Testis (tissue), 3 donors: Measurements from ENCODE around the gene ACSBG1. TPM values are rescaled to one million over a fixed set of nuclear protein-coding genes. Genes with fewer than 3 reads are reported as not detected.

ENCODE experiments used
- DNase-seq: peaks from one replicate; pipeline ENCODE4 v3.0.0-alpha.2; 2019
- H3K27ac ChIP-seq, 2 donors: fragments of 200-600 bp; sonication (generic); one replicate each; pipeline ENCODE4 v1.5.1; 2019
- H3K27me3 ChIP-seq: fragments of 200-600 bp; sonication (generic); one replicate; pipeline ENCODE4 v1.5.1; 2019
- H3K36me3 ChIP-seq: fragments of 200-600 bp; sonication (generic); one replicate; pipeline ENCODE4 v1.5.1; 2017; ENCODE audit warnings: low read depth; ENCODE audit errors: missing control alignments
- H3K4me1 ChIP-seq: fragments of 200-600 bp; sonication (generic); one replicate; pipeline ENCODE4 v1.5.1; 2019
- H3K4me3 ChIP-seq, 2 donors: fragments of 200-600 bp; sonication (generic); one replicate each; pipeline ENCODE4 v1.5.1; 2017 to 2019
- H3K9me3 ChIP-seq: fragments of 200-600 bp; sonication (generic); one replicate; pipeline ENCODE4 v1.5.1; 2017
- POLR2A ChIP-seq: fragments of 450-650 bp; IDR thresholded peaks from one replicate; pipeline ENCODE4 v1.6.1; 2017; ENCODE audit warnings: antibody characterized with exemption, mild to moderate bottlenecking, moderate library complexity
- WGBS, 2 donors: methylation state at CpG; one replicate each; pipeline ENCODE4 v1.1.5; 2018; 5-methylcytosine and 5-hydroxymethylcytosine counted together
- intact Hi-C: fragments of 100-400 bp; cut with DNase I; formaldehyde crosslinking; loops from one replicate; pipeline ENCODE4 v1.15.1; 2023; ENCODE audit warnings: low total_unique reads
- polyA plus RNA-seq: library from polyadenylated mRNA; stranded (reverse); fragments of 350-450 nt; fragmentation: Illumina TruSeq; extraction: RNeasy Lipid Tissue Mini Kit (QIAGEN cat#74804); gene quantifications from one replicate; pipeline ENCODE4 v1.2.3, GENCODE V29; 2014; ENCODE audit warnings: low read depth, low replicate concordance; ENCODE audit not compliant: insufficient read depth
- total RNA-seq, 2 donors: library from RNA; depleted of rRNA; stranded (reverse); fragments of >200 nt; gene quantifications; one replicate each; pipeline ENCODE4 v1.2.3, GENCODE V29; 2016
- TF ChIP-seq, protein P1 (sequence below), 3 experiments: fragments of 450-650 bp in 2 of 3; fragments of 200-600 bp in 1 of 3; sonication (generic) in 1 of 3; IDR thresholded peaks; one replicate each; pipeline ENCODE4 v1.5.1; 2016 to 2019; ENCODE audit warnings: antibody characterized with exemption in 3 of 3, mild to moderate bottlenecking in 2 of 3, moderate library complexity in 1 of 3

ACSBG1 gene
- total and polyA plus RNA-seq, 3 donors from 2014 or later, result 12.2 to 25.2 (median 14.8) TPM

DNA sequence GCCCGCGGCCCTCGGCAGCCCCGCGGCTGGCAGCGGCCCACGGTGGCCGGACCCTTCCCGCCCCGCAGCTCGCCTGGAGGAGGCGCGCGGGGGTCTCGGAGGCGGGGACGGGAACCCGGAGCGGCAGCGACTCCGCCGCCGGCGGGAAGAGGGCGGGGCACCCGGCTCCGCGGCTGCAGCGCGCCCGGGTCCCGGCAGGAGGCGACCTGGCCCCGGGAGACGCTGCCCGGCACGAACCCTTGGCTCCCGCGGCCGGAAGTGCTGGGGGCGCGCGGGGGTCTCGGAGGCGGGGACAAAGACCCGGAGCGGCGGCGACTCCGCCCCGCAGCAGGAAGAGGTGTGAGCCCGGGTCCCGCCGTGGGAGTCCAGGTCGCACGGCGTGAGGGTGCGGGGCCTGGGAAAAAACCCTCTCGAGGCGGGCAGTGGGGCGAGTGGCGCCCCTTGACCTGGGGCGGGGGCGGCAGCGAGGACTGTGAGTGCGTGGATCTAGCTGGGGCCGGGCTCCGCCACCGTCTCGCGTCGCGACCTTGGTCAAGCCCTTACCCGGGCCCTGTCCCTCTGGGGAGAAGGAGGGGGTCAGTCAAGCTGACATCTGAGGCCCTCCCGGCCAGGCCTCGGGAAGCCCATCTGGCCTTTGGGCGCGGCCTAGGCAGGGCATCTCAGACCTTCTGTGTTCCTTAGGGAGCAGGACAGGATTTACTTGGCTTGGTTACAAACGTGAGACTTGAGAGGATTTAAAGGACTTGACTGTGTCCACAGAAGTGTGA lies 102.9 kb downstream of the ACSBG1 start, which contains the start of gene CIB2:
CIB2 (minus strand) TSS at position 151 of the 767 bp plus-strand sequence. CDS start 230 bp downstream, outside the sequence.
- Histone ChIP-seq H3K4me3 (peak within 1 kb of the TSS; percentile 70 to 88), H3K36me3 (no peaks in the 10 kb centered on the region), H3K27me3 (no peaks in the 10 kb centered on the region), H3K9me3 (no peaks in the 10 kb centered on the region), H3K4me1 (peaks cover 10% of the 10 kb centered on the region), H3K27ac (peak within 1 kb of the TSS; percentile 68 to 84)
- peak; percentile 68 for DNase-seq
- no peak for TF ChIP-seq POLR2A
- TF ChIP-seq, protein P1, sequence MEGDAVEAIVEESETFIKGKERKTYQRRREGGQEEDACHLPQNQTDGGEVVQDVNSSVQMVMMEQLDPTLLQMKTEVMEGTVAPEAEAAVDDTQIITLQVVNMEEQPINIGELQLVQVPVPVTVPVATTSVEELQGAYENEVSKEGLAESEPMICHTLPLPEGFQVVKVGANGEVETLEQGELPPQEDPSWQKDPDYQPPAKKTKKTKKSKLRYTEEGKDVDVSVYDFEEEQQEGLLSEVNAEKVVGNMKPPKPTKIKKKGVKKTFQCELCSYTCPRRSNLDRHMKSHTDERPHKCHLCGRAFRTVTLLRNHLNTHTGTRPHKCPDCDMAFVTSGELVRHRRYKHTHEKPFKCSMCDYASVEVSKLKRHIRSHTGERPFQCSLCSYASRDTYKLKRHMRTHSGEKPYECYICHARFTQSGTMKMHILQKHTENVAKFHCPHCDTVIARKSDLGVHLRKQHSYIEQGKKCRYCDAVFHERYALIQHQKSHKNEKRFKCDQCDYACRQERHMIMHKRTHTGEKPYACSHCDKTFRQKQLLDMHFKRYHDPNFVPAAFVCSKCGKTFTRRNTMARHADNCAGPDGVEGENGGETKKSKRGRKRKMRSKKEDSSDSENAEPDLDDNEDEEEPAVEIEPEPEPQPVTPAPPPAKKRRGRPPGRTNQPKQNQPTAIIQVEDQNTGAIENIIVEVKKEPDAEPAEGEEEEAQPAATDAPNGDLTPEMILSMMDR (IDR thresholded peaks at IDR 0.05), result peak; percentile 75 to 81 (median 81)
- 1% methylated on average over 23 to 36 of the region's 79 CpGs for WGBS, 2 donors
- intact Hi-C loops, result no loop called here

DNA sequence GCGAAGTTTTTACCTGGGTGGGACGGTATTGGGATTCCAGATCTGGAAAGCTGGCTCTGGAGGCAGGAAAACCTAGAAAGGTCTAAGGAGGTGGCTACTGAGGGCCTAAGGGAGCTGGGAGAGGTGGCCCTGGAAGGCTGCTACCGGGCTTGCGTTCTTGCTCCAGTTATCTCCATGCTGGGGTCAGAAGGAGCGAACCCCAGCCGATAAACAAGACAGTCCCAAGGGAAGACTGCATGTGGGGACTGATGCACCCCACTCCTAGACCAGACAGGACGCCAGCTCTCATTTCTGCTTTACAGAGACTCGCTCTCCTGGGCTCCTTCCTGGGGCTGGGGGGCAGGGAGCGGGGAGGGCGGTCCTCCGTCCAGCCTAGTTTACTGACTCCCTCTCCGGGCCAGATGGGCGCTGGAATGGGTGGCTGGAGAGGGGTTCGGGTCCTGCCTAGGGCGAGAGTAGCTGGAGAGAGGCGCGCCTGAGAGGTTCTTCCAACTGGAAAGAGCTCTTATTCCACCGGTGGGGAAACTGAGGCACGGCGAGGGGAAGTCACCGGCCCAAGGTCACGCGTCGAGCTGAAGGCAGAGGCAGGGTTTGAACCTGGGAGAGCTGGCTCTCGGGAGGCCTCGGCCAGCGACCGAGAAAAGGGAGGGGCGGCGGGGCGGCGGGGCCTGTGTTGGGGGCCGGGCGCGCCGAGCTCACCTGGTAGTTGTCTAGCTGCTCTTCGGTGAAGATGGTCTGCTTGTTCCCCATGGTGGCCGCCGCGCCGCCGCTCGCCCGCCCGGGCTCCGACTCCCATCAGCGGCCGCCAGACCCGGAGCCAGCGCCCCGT lies 103.7 kb downstream of the ACSBG1 start:
- no peak for TF ChIP-seq POLR2A
- H3K36me3 ChIP-seq, result no peaks in the 10 kb centered on the region
- WGBS, 2 donors, result 16 to 36% methylated on average over 17 to 37 of the region's 51 CpGs
- peak overlapping the region in 1 of 2 donors; percentile 68 for H3K27ac ChIP-seq
- intact Hi-C loops, result no loop called here
- no peaks in the 10 kb centered on the region for H3K9me3 ChIP-seq
- H3K27me3 ChIP-seq, result no peaks in the 10 kb centered on the region
- peak overlapping the region; percentile 70 to 88 for H3K4me3 ChIP-seq
- DNase-seq, result peak; percentile 21
- peaks cover 10% of the 10 kb centered on the region for H3K4me1 ChIP-seq

DNA sequence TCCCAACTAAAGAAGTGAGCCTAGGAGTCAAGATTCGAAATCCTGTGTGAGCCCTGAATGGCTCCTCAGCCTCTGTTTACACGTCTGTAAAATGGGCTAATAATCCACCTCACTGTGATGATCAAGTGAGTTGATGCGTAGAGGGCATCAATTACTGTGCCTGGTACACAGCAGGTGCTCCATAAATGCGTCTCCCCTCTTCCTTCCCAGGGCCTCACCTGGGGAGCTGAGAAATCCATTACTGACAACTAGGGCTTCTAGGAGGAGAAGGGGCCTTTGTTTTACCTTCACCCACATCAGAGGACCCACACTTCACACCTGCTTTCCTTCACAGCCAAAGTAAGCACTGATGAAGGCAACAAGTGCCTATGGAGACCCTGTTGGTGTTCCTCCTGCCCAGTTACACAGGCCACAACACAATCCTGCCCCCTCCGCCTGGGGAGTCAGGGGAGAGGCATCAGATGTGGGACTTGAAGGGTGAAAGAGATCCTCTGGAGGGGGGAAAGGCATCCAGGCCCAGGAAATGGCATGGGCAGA lies 104.5 kb downstream of the ACSBG1 start:
- intact Hi-C loops, result no loop called here
- WGBS, 2 donors, result 89 to 97% methylated on average over 5 of the region's 5 CpGs
- no peak for DNase-seq

DNA sequence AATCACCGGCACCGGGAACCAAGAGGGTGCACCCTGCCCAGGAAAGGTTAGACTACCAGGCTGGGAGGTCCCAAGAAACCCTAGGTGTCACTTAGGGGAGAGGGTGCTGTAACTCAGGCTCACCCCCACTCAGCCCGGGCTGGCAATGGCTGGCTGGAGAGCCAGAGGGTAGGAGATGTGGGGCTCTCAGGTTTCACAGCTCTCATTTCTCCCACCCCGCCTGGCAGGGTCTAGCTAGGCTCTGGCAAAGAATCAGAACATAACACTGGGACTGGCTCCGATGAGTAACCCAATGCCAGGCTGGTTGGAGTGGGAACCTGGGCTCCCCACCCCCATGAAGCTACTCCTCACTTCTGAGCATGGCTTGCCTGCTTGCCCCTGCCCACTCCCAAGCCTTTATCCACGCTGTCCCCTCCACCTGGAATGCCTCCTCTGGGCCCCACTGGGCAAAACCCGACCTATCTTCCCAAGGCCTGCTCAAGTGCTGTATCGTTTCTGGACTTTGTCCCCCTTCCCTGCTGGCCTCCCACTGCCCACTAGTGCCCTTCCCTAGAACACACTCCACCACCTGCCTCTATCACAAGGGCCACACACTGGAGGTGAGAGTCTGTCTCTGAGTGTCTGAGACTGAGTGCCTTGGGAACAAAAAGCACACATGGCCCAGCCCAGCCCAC lies 105.2 kb downstream of the ACSBG1 start:
- no peak for TF ChIP-seq POLR2A
- TF ChIP-seq, protein P1 (IDR thresholded peaks at IDR 0.05), result no peak
- no peak for DNase-seq
- 82 to 87% methylated on average over 8 of the region's 8 CpGs for WGBS, 2 donors
- Histone ChIP-seq H3K36me3 (no peaks in the 10 kb centered on the region), H3K9me3 (no peaks in the 10 kb centered on the region), H3K4me1 (peaks cover 10% of the 10 kb centered on the region), H3K4me3 (no peak overlapping the region), H3K27me3 (no peaks in the 10 kb centered on the region), H3K27ac (no peak overlapping the region)
- intact Hi-C loops, result no loop called here

More for the DNA sequence above, 104.5 kb downstream of the ACSBG1 start:
- no peak overlapping the region for H3K27ac ChIP-seq
- peaks cover 10% of the 10 kb centered on the region for H3K4me1 ChIP-seq
- no peaks in the 10 kb centered on the region for H3K9me3 ChIP-seq
- no peak overlapping the region for H3K4me3 ChIP-seq
- TF ChIP-seq, protein P1 (IDR thresholded peaks at IDR 0.05), result no peak
- no peak for TF ChIP-seq POLR2A
- no peaks in the 10 kb centered on the region for H3K27me3 ChIP-seq
- H3K36me3 ChIP-seq, result no peaks in the 10 kb centered on the region
